GM21576 (cell line): ENCODE results near the gene MINDY4.

Experiments
- ATAC-seq: cut with Tn5 transposase; IDR thresholded peaks from one replicate; pipeline ENCODE4 v1.9.1; 2021; ENCODE audit warnings: mild to moderate bottlenecking, moderate library complexity; ENCODE audit not compliant: unreplicated experiment

The MINDY4 gene

DNA sequence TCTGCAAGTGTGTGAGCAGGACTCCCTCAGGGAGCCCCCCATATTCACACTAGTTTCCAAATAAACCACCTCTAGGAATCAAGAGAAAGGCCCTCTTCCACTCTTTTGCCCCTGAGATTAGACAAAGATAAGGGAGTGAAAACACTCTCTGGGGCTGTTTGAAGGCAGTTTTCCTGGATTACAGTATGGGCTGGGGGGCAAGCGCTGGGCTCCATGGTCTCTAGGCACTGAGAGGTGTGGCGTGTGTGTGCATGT is 141.4 kb downstream of the MINDY4 start:
- ATAC-seq: no peak

DNA sequence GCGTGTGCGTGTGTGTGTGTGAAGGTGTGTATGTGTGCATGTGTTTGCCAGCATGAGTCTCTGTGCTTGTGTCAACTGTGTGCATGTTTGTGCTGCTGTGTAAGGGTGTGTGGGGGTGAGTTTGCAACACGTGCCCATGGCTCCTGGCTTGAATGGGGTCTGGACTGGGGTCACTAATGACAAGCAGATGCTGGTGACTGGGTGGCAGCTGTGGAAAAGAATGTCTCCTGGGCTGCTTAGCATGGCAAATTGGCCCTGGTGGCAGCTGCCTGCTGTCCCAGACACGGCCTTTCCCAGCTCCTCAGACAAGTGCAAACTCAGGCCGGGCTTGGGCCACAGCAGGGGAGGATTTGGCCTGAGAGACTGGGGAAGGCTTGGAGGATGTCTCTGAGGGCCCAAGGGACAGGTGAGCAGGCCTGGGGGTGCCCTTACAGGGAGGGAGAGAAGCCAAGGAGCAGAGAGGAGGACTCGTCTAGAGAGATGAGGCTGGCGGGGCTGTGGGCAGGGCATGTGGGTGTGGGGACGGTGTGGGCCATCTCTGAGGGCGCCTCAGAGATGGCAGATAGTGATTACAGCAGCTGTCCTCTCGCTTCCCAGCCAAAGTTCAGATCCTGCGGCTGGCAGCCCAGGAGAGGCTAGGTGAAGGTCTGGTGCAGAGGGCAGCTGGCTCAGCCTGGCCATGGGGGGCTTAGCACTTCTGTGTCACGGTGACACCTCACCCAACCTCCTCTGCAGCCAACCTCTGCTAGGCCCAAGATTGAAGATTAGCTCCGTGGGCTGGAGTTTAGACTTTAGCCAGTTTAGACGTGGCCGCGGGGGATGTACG is 142.0 kb downstream of the MINDY4 start:
- ATAC-seq: no peak

DNA sequence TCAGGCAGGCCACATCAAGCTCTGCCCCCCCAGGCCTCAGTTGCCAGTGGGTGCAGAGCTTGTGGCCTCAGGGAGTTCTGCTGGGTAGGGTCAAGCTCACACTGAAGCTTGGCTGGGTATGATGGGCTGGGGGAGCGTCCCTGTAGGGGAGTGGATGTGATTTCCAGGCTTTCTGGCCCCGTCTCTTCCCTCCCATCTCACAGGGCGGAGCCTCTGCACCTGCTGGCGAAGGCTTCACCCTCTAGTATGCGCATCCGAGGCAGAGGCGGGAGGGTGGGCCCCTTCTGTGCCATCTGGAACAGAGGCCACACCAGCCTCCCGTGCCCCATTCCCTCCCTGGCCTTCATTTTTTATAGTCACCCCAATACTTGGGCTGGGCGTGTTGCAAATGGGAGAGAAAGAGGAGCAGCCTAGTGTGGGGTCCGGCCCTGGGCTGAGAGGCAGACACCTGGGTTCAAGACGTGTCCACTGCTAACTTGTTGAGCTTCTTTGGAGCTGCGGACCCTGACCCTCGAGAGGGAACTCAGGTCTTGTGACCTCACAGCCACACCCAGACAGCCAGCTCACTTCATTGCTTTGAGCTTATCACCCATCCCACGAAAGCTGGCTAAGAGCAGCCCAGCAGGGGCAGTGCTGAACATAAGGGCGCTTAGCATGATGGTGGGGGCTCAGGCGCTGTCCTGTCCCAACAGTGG is 142.8 kb downstream of the MINDY4 start:
- no peak for ATAC-seq

DNA sequence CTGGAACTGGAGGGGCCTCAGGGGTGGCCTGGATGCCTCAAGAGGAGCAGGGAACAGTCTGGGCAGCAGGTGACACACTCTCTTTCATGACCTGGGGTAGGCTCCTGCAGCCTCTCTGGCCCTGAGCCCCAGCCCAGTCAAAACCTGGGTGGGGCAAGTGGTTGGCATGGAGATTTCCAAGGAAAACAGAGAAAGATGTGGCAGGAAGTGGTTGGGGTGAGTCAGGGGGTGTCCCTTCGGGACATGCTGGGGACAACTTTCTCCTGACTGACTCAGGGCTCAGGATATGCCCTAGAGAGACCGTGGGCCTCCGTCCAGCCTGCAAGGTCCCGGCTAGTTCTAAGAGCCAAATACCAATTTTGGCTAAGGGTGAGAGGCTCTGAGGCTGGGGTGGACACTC is 143.4 kb downstream of the MINDY4 start:
- ATAC-seq: no peak

DNA sequence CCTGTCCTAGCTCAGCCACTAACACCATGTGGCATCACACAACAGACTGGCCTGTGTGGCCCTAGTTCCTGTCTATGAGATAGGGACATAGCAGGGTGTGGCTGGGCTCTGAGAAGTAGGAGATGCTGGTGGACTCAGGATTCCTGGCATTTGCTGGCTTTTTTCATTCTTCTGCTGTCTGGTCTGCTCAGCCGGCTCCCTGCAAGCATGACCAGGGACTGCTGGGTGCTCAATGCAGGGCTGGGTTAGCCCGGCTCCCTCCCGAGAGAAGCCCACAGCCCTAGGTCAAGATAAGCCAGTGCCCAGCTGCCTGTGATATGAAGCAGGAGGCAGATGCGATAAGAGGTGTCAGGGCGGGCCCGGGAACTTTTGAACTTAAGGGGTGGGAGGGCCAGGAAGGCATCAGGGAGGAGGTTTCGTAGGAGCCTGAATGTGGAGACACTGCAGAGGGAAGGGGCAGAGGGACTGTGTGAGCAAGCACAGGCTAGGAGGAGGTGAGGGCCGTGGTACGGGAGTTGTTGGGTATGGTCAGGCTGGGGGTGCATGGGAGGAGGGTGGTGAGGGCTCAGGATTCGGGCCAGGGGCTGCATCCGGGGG is 143.9 kb downstream of the MINDY4 start:
- ATAC-seq: no peak

DNA sequence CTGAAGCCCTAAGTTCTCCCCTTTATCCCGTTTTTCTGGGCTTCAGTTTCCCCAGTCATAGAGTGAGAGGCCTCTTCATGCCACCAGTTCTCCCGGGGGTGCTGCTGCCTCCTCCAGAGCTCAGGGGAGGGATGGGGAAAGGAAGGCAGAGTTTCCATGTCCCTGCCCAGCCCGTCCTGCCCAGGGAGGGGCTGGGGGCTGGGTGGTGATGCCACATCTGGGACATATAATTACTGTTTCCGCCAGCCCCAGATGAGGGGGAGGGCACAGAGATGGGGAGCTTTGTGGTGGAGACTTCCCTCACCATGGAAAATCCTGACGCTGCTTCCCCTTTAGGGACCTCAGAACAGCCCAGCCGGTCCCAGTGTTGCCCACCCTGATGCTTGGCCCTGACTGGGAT is 144.5 kb downstream of the MINDY4 start:
- ATAC-seq: no peak

DNA sequence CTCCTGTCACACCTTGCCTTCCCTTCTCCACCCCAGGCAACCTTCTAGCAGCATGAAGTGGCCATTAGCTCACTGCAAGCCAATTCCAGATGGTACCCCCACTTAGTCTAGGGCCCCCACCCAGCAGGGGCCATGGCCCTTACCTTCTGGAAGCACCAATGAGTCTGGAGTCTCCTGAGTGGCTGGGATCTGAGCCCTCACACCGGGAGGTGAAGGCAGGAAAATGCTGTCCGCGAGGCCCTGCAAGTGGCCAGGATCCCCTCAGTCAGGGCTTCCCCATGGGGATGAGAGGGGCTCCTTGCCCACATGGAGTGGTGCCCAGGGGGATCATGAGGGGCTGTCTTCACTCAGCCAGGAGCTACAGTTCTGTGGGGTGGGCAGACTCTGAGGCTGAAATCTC is 145.0 kb downstream of the MINDY4 start:
- no peak for ATAC-seq

DNA sequence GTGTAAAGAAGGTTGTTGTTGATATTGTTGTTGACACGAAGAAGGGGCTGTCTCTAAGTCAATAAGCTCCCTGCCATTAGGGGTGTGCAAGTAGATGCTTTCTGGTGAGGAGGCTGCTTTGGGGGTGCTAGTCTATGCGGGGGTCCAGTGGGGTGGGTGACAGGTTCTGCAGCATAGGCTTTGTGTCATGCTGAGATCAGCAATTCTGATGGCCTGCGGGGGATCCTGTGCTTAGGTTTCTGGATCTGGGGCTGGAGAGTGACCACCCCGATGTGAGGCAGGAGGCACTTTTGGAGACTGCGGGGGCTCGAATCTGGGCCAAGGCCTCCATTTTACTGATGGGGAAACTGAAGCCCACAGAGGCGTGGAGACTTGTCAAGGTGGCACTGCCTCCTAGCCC is 145.6 kb downstream of the MINDY4 start:
- ATAC-seq: no peak

DNA sequence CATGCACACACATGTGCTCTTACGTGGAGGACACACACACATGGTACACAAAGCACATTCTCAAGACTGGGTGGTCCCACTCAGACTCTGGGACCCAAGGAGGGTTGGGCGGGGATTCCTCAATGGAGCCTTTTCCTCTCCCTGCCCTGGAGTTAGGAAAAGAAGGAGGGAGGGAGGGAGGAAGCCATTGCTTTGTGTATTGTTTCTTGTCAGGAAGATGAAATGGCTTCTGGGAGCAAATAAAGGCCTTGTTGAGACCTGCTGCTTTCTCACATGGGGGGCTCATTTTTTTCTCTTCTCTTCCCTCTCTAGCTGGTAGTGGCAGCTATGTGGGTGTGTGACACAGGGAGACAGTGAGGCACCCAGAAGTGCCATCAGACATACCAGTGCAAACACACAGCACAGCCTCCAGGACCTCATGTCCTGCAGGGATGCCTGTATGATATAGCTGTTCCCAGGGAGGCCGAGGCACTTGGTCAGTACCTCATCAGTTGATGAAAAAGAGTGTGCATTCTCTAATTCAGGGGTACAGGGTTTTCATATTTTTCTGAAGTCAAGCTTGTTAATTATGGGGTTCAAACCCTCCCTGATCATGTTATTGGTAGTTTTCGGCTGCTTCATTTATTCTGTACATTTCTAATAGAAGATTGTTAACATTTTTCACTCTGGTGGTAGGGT is 146.1 kb downstream of the MINDY4 start:
- ATAC-seq: no peak

DNA sequence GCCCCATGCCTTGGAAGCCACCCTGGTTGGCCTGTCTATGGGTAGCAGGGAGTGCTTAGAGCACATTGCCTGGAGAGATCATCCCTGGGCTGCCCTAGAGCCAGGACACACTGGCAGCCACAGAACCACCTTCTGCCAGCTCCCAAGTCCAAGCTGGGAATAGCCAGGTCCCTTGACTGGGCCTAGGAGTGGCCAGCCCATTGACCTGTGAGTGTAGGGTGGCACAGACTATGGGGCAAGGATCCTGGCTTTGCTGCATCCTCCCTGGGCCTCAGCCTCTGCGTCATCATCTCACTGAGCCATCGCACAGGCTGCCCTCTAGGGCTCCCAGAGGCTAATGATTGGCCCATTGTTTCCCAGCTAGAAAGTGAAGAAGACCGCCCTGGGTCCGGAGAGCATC is 147.5 kb downstream of the MINDY4 start:
- no peak for ATAC-seq

DNA sequence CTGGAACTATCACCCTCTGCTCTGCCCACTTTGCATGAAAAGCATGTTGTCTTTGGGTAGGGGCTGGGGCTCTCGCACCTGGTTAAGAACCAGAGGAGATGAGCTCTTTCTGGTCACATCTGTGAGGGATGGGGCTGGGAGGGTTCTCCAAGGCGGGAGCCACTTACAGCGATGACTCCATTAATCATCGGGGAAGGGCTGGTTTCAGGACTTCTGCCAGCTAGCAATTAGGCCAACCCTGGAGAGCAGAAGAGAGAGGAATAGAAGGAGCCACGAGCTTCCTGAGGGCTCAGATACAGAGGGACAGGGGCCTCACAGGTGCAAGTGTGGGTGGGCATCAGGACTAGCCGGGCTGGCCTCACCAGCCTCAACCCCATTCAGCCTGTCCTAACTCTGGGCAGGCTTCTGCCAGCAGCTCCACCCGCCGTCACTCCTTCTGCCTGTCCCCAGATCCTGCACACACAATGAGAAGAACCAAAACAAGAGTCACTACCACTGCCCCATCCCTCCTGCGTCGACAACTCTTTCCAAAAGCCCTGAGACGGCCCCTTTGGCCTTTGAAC is 148.9 kb downstream of the MINDY4 start:
- no peak for ATAC-seq

DNA sequence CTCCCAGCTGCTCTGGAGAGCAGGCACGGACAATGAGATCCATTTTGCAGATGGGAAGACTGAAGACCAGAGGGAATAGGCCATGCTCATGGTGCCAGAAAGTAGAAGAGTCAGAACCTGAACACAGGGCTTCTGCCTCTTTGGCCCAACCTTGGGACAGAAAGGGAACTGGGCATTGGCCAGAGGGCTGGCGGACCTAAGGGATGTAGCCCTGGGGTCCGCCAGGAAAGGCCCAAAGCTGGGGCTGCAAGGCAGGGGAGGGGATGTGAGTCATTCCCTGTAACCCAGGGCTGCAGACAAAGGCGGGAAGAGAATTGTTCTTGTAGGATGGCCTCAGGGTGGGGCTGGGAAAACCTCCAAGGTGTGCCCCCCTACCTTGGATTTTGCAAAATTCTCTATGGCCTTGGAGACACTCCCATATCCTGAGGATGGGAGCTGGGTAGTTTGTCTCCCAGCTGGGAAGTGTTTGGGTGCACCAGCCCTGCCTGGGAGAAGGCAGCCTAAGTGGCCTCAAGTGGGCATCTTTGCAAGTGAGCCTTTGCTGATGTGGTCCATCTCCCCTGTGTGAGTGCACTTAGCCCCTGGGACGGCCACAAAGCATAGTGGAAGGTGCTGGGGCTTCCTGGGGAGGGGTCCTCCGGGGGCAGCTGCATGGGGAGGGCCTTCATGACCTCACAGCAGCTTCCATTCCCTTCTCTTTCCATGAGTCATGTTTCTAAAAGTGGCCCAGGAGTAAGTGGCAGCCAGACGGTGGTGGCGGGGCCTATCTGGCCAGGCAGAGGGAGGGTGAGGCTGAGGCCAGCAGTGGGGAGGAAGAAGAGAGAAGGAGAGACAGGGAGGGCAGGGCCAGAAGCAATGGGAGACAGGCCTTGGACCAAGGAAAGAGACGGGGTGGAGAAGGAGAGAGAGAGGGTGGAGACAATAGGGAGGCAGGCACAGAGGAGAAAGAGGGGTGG is 149.6 kb downstream of the MINDY4 start:
- no peak for ATAC-seq

DNA sequence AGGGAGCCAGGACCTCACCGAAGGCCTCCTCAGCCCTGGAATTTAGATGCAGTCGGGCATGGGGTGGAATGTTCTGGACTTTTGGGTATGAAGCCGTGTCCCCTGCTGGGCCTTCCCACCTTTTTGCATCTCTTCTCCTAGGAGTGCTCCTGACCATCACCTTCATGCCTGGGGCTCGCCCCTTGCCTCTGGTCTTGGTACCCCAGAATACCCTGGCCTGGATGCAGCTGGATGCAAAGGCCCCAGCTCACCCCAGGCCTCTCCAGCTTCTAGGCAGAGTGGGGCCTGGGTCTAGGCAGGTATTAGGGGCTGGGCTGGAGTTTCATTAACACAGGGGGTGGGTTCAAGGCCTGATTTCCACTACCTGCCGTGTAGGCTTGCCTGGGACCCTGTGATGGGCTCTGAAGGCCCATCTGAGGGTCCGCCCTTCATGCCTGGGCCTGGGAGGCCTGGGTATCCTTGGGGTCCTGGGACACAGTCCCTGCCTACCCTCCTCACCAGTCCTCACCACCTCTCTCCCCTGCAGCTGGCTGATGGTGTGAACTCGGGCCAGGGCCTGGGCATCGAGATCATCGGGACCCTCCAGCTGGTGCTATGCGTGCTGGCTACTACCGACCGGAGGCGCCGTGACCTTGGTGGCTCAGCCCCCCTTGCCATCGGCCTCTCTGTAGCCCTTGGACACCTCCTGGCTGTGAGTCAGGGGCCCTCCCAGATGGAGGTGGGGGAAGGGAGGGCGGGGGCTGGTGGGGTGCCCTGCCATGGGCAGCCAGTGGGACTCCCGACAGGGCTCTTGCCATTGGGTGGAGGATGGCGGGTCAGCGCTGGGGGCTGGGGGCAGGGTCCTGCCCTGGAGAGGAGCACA is 150.6 kb downstream of the MINDY4 start:
- no peak for ATAC-seq

DNA sequence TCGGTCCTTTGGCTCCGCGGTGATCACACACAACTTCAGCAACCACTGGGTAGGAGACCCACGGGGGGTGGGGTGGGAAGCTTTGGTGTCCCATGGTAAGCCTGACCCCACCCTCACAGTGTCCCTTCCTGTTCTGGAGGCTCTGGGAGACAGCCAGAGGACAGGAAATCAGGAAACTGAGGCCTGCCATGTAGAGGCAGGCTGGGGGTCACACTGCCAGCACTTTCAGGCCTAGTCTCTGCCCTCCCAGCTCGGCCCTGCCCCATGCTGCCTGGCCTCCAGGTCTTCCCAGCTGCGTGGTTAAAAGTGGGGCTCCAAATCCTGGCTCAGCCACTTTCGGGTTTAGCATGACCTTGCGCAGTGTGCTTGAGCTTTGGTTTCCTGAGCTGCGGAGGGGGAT is 151.4 kb downstream of the MINDY4 start:
- ATAC-seq: no peak

DNA sequence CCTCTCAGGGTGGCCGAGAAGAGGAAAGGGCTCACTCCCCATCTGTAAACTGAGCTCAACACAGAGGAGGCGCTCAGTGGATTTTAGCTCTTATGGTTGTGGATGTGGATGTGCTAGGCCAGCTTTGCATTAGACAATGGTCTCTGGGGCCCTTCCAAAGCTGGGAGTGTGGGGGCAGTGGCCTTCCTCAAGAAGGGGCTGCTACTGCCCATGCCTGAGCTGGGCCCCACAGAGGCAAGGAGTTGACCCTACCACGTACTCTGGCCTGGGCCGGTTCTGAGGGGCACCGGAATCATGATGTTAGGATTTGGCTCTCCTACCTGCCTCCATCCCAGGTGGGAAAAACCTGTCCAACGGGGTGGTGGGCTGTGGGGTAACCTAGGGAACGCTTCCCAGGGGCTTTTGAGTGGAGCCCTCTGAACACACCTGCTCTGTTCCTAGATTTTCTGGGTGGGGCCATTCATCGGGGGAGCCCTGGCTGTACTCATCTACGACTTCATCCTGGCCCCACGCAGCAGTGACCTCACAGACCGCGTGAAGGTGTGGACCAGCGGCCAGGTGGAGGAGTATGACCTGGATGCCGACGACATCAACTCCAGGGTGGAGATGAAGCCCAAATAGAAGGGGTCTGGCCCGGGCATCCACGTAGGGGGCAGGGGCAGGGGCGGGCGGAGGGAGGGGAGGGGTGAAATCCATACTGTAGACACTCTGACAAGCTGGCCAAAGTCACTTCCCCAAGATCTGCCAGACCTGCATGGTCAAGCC is 152.0 kb downstream of the MINDY4 start:
- ATAC-seq: no peak

DNA sequence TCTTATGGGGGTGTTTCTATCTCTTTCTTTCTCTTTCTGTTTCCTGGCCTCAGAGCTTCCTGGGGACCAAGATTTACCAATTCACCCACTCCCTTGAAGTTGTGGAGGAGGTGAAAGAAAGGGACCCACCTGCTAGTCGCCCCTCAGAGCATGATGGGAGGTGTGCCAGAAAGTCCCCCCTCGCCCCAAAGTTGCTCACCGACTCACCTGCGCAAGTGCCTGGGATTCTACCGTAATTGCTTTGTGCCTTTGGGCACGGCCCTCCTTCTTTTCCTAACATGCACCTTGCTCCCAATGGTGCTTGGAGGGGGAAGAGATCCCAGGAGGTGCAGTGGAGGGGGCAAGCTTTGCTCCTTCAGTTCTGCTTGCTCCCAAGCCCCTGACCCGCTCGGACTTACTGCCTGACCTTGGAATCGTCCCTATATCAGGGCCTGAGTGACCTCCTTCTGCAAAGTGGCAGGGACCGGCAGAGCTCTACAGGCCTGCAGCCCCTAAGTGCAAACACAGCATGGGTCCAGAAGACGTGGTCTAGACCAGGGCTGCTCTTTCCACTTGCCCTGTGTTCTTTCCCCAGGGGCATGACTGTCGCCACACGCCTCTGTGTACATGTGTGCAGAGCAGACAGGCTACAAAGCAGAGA is 152.7 kb downstream of the MINDY4 start:
- ATAC-seq: no peak

DNA sequence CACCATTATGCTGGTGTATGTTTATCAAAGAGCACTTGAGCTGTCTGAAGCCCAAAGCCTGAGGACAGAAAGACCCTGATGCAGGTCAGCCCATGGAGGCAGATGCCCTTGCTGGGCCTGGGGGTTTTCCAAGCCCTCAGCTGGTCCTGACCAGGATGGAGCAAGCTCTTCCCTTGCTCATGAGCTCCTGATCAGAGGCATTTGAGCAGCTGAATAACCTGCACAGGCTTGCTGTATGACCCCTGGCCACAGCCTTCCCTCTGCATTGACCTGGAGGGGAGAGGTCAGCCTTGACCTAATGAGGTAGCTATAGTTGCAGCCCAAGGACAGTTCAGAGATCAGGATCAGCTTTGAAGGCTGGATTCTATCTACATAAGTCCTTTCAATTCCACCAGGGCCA is 153.4 kb downstream of the MINDY4 start:
- ATAC-seq: no peak

DNA sequence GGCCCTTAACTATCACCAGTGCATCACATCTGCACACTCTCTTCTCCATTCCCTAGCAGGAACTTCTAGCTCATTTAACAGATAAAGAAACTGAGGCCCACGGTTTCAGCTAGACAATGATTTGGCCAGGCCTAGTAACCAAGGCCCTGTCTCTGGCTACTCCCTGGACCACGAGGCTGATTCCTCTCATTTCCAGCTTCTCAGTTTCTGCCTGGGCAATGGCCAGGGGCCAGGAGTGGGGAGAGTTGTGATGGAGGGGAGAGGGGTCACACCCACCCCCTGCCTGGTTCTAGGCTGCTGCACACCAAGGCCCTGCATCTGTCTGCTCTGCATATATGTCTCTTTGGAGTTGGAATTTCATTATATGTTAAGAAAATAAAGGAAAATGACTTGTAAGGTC is 153.9 kb downstream of the MINDY4 start:
- ATAC-seq: no peak
